H1 (cell line): Measurements from ENCODE around the gene GRAMD4. TPM values are rescaled to one million over a fixed set of nuclear protein-coding genes. Genes with fewer than 3 reads are reported as not detected.

Source experiments
- EGR1 ChIP-seq: IDR thresholded peaks from 2 replicates; pipeline ENCODE4 v1.6.1; 2011; ENCODE audit warnings: low read depth, low read length, borderline replicate concordance
- EZH2 ChIP-seq: fragments of 200-600 bp; sonication (generic); IDR thresholded peaks from 2 replicates; pipeline ENCODE4 v1.7.1; 2012; ENCODE audit warnings: low read depth, mild to moderate bottlenecking, moderate library complexity, low read length, inconsistent platforms; ENCODE audit not compliant: severe bottlenecking
- POU5F1 ChIP-seq: IDR thresholded peaks from 2 replicates; pipeline ENCODE4 v1.6.1; 2011; ENCODE audit warnings: low read depth, mild to moderate bottlenecking, low read length, moderate library complexity
- SIN3A ChIP-seq, 2 experiments: IDR thresholded peaks in 1 of 2; conservative IDR thresholded peaks in 1 of 2; 2 replicates each; pipeline ENCODE4 v1.6.1; 2011 to 2012; ENCODE audit warnings: low read length in 2 of 2, improper control_type of control experiment in 1 of 2, low read depth in 1 of 2, mild to moderate bottlenecking in 1 of 2
- SIX5 ChIP-seq: IDR thresholded peaks from 2 replicates; pipeline ENCODE4 v1.6.1; 2011; ENCODE audit warnings: mild to moderate bottlenecking, low read depth, low read length
- SP4 ChIP-seq: IDR thresholded peaks from 2 replicates; pipeline ENCODE4 v1.6.1; 2012; ENCODE audit warnings: low read length, inconsistent platforms
- SUZ12 ChIP-seq: fragments of 200-600 bp; sonication (generic); IDR thresholded peaks from 2 replicates; pipeline ENCODE4 v1.6.1; 2012; ENCODE audit warnings: mild to moderate bottlenecking, inconsistent platforms, low read length, moderate library complexity, mixed read lengths
- TAF7 ChIP-seq: optimal IDR thresholded peaks from 2 replicates; pipeline ENCODE3; 2011; ENCODE audit warnings: low read depth, mild to moderate bottlenecking, inconsistent platforms, low read length, moderate library complexity, borderline replicate concordance
- TBP ChIP-seq: IDR thresholded peaks from 2 replicates; pipeline ENCODE4 v1.6.1; 2011; ENCODE audit warnings: low read depth, low read length, improper control_type of control experiment
- polyA plus RNA-seq, 7 experiments: library from polyadenylated mRNA; depleted of rRNA in 3 of 7; stranded (reverse) in 5 of 7; unstranded in 2 of 7; fragments of >200 nt in 5 of 7; fragments of 200-250 nt in 2 of 7; gene quantifications; 1 replicate in 5 of 7; 2 replicates in 1 of 7; 4 replicates in 1 of 7; pipeline versions ENCODE4 v1.2.1 to v1.2.3, GENCODE V29; 2011 to 2013; ENCODE audit warnings: missing spikeins in 2 of 7, mixed read lengths in 2 of 7
- total RNA-seq: library from RNA; stranded (reverse); fragmentation: NEBNext Ultra II Directional; extraction: Animal tissue kit (Norgen Biotek cat#: 25700); gene quantifications from 2 replicates; pipeline ENCODE4 v1.2.1, GENCODE V29; 2021
- TF ChIP-seq, protein P1 (sequence below): fragments of 300-600 bp; sonication (generic); IDR thresholded peaks from 2 replicates; pipeline ENCODE4 v1.7.1; 2012; ENCODE audit warnings: low read length, moderate library complexity, mild to moderate bottlenecking, inconsistent platforms; ENCODE audit not compliant: insufficient replicate concordance

Gene GRAMD4
- total and polyA plus RNA-seq, 2 of the 8 experiments (the other 6 are each of a cell fraction or from before 2014, with no cell fraction given), result 7.9 to 25.6 TPM

DNA sequence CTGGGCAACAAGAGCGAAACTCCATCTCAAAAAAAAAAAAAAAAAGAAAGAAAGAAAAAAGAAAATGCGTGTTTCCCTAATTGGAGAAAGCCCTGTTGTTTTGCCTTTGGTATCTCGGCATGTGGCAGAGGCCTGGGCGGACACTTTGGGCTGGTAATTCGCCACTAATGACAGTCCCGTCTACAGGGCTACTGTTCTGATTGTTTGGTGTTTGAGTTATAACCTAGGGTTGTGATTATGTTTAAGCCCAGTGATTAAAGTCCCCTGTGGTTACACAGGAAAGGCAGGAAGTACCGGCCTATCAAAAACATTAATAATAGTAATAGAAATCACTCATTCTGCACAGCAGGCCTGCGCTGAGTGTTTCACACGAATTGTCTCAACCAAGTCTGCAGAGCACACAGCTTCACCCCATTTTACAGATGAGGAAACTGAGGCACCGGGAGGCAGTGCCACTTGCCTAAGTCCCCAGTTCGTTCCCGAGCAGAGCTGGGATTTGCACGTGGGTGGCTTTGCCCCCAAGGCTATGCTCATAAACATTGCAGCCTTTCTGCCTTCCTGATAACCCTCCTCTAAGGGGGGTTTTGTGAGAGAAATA lies 39.1 kb upstream of the GRAMD4 start (continued):
- TF ChIP-seq, protein P1, sequence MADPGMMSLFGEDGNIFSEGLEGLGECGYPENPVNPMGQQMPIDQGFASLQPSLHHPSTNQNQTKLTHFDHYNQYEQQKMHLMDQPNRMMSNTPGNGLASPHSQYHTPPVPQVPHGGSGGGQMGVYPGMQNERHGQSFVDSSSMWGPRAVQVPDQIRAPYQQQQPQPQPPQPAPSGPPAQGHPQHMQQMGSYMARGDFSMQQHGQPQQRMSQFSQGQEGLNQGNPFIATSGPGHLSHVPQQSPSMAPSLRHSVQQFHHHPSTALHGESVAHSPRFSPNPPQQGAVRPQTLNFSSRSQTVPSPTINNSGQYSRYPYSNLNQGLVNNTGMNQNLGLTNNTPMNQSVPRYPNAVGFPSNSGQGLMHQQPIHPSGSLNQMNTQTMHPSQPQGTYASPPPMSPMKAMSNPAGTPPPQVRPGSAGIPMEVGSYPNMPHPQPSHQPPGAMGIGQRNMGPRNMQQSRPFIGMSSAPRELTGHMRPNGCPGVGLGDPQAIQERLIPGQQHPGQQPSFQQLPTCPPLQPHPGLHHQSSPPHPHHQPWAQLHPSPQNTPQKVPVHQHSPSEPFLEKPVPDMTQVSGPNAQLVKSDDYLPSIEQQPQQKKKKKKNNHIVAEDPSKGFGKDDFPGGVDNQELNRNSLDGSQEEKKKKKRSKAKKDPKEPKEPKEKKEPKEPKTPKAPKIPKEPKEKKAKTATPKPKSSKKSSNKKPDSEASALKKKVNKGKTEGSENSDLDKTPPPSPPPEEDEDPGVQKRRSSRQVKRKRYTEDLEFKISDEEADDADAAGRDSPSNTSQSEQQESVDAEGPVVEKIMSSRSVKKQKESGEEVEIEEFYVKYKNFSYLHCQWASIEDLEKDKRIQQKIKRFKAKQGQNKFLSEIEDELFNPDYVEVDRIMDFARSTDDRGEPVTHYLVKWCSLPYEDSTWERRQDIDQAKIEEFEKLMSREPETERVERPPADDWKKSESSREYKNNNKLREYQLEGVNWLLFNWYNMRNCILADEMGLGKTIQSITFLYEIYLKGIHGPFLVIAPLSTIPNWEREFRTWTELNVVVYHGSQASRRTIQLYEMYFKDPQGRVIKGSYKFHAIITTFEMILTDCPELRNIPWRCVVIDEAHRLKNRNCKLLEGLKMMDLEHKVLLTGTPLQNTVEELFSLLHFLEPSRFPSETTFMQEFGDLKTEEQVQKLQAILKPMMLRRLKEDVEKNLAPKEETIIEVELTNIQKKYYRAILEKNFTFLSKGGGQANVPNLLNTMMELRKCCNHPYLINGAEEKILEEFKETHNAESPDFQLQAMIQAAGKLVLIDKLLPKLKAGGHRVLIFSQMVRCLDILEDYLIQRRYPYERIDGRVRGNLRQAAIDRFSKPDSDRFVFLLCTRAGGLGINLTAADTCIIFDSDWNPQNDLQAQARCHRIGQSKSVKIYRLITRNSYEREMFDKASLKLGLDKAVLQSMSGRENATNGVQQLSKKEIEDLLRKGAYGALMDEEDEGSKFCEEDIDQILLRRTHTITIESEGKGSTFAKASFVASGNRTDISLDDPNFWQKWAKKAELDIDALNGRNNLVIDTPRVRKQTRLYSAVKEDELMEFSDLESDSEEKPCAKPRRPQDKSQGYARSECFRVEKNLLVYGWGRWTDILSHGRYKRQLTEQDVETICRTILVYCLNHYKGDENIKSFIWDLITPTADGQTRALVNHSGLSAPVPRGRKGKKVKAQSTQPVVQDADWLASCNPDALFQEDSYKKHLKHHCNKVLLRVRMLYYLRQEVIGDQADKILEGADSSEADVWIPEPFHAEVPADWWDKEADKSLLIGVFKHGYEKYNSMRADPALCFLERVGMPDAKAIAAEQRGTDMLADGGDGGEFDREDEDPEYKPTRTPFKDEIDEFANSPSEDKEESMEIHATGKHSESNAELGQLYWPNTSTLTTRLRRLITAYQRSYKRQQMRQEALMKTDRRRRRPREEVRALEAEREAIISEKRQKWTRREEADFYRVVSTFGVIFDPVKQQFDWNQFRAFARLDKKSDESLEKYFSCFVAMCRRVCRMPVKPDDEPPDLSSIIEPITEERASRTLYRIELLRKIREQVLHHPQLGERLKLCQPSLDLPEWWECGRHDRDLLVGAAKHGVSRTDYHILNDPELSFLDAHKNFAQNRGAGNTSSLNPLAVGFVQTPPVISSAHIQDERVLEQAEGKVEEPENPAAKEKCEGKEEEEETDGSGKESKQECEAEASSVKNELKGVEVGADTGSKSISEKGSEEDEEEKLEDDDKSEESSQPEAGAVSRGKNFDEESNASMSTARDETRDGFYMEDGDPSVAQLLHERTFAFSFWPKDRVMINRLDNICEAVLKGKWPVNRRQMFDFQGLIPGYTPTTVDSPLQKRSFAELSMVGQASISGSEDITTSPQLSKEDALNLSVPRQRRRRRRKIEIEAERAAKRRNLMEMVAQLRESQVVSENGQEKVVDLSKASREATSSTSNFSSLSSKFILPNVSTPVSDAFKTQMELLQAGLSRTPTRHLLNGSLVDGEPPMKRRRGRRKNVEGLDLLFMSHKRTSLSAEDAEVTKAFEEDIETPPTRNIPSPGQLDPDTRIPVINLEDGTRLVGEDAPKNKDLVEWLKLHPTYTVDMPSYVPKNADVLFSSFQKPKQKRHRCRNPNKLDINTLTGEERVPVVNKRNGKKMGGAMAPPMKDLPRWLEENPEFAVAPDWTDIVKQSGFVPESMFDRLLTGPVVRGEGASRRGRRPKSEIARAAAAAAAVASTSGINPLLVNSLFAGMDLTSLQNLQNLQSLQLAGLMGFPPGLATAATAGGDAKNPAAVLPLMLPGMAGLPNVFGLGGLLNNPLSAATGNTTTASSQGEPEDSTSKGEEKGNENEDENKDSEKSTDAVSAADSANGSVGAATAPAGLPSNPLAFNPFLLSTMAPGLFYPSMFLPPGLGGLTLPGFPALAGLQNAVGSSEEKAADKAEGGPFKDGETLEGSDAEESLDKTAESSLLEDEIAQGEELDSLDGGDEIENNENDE, result no peak
- TF ChIP-seq SP4 (no peak), TAF7 (no peak), SIX5 (no peak), SUZ12 (no peak), EGR1 (no peak), POU5F1 (no peak), EZH2 (no peak), TBP (no peak), SIN3A (conservative IDR thresholded peaks at IDR 0.05 in 1 of 2, IDR thresholded peaks at IDR 0.05 in 1 of 2; ENCODE audit: low read depth in 1 of 2, low read length in 2 of 2) (no peak)
